Stimulated activated CD4-positive, alpha-beta T cell treated with anti-CD3 and anti-CD28 coated beads, Interleukin-2, amount 100 ng/mL, for 4 hours (primary cell): ENCODE data around the gene APP.
"Not testable (repeated sequence)": the region's sequence is repeated elsewhere in the genome, so short reads cannot be mapped to it uniquely, and the experiment has no call there.

ENCODE experiments used
- DNase-seq: peaks from one replicate; pipeline ENCODE4 v3.0.0-alpha.2; 2020; ENCODE audit warnings: low read depth

The APP gene

GRCh38 chr21:26019236-26019635, 151.3 kb downstream of the APP start:
- DNase-seq = no peak

DNA sequence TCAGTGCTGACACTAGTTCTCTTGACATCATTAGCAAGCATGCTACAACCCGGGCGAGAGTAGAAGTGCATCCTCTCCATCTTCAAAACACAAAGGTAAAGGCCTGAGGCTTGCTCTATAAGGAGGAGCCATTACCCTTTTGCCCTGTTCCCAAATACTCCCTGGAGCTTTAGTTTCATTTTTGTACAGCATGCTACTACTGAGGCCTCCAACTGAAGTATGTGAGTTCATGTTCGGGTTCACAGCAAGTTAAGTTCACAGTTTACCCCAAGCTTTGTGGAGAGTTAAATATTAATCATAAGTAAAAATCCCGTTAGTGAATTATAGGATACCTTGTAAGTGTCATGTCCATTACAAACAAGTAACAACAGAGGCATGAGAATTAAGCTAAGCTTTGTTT, 156.6 kb downstream of the APP start:
- no peak for DNase-seq

DNA sequence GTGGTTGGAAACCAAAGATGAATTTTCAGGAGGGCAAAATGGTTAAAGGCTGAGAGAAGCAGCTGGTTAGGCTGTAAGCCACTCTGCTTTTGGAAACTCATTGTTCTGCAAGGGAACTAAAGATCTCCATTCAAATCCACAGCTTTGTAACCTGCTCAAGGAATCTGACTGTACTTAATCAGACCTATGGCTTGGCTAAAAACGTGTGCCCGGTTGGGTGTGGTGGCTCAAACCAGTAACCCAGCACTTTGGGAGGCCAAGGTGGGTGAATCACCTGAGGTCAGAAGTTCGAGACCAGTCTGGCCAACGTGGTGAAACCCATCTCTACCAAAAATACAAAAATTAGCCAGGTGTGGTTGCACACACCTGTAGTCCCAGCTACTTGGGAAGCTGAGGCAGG, 158.1 kb downstream of the APP start:
- DNase-seq = not testable (repeated sequence)

DNA sequence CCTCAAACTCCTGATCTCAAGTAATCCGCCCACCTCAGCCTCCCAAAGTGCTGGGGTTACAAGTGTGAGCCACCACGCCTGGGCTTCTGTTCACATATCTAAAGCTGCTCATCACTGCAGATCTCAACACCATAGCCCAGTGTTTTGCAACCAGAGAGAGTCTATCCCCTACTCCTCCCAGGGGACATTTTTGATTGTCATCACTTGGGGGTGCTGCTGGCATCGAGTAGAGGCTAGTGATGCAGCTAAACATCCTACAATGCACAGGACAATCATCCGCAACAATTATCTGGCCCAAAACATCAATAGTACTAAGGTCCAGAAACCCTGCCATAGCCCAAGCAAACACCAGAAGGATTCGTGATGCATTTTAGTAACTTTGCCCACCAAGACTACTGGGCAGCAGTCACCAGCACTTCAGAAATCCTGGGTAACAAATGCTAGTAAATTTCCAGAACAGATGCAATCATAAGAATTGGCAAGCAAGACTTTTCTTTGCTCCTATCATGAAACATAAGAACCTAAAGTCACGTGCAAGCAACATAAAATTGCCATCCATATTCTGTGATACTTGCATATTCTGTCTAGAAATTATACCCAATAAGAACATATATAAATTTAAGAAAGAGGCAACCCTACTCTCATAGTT, 159.2 kb downstream of the APP start:
- DNase-seq = no peak

DNA sequence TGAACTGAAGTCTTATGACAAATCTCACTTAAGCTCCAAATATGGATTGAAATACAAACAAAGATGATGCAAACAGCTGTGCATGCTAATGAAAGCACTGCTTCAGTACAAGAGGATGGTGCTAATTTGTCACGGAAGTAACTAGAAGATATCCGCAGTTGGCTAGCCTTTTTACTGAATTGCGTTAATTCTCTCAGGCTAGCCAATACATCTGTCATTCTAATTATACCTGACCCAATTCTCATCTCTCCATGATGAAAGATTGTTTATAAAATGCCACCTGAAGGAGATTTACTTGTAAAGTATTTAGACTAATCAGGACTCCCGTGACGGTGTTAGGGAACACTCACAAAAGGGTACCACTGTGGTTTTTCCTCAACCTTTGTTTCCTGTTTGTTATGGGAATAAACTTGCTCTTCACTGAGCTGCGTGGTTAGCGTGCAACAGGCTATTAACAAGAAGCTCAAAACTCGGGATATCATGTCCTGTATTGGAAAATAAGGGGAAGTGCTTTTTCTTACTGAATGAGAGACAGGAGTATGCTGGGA, 162.5 kb downstream of the APP start:
- no peak for DNase-seq

GRCh38 chr21:26005464-26005863, 165.1 kb downstream of the APP start:
- no peak for DNase-seq

DNA sequence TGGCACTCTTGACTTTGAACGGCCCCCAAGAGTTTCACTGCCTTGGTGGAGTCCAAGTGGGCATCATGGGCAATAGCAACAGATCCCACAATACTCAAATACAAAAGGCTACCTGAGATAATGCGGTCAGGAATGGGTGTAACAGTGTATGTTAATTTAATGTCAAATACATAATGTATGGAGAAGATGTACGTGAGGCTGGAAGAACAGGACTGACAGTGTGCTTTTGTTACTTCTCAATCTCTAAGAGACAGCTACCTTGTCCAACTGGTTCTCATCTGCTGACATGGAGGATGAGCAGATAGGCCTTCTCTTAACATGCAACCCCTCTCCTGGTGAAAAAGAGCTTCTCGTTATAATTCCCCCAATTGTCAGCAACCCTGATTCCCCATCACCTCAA, 167.2 kb downstream of the APP start:
- no peak for DNase-seq

DNA sequence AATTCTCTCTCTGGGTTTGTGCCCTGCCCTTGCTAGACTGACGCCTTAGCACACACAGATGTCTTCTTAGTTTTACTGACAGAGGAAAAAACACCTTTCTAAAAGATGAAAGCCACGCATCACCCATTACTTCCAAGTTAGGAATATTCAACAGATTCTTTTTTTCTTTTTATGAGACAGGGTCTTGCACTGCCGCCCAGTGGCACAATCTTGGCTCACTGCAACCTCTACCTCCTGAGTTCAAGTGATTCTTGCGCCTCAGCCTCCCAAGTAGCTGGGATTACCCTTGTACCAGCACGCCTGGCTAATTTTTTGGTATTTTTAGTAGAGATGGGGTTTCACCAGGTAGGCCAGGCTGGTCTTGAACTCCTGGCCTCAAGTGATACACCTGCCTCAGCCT, 169.2 kb downstream of the APP start:
- no peak for DNase-seq

DNA sequence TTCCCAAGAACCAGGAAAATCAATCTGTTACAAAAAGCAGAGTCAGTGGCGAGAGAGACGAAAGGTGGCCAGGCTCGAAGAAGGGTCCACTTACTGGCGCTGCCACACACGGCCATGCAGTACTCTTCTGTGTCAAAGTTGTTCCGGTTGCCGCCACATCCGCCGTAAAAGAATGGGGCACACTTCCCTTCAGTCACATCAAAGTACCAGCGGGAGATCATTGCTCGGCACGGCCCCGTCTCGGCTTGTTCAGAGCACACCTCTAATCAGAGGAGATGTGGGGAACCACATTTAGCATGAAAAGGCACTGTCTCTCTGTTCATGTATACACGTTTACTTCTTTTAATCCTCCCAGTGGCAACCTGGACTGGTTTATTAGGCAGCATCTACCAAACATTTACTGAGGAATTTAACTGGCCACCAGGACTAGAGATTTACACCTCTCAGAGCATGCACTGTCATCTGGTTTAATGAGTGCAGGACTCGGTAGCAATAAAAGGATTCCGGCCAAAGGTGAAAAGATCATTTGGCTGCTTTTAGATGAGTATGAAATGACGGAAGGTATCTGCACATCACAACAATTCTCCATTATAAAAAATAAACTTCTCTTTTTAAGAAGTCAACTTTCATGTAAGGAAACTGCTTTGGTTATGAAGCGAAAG, 170.5 kb downstream of the APP start:
- DNase-seq = no peak

DNA sequence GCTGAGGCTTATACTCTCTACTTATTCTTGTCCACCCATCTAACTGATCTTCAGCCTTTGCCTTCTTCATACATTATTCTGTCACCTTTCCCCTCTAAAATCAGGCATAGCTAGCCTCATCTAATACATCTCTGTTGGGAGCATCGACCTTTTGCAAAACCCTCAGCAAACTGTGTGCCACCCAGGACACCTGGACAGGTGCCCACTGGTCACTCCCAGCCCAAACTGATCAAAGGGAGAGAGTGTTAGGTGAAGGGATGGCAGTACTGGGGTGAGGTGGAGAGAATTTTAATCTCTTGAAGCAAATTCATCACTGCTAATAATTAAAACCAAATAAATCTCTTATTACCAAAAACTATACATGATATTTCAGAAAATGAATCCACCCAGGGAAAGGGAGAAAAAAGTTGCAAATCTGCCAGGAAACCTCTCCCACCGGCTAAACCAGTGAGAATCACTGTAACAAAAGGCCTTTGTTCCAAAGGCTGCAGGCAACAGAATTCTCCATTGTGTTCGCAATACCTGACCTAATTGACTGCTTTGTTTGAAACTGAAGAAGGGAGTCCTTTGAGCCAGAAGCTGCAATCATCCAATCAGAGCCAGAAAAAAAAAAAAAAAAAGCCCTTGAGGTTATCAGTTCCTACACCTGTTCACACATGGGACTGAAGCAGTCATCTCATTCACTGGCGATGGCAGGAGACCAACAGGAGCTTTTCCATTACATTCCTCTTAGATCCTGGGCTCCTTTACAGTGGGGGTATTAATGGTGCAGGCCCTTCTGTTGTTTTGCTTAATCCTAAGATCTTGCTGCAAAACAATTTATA, 172.6 kb downstream of the APP start:
- no peak for DNase-seq

- no peak for DNase-seq
These were observed 175.3 kb downstream of the APP start for GRCh38 chr21:25995278-25995677.

DNA sequence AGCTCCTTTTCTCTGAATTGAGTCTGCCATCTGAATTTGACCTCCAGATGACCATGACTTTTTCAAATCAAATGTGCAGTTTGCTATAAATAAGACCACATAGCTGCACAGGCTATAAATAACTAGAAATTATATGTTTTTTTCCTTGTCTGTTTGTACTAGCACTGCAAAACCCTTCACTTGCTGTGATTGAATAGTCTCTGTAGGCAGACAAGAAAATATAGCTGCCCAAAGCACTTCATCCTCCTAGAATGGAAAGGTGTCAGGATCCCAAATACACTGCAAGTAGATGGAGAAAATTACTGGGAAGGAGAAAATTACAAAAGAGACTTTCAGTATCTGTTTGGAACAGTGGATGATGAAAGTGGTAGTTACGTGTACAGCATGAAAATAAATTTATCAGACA, 175.8 kb downstream of the APP start:
- DNase-seq = no peak

GRCh38 chr21:25988738-25989137, 181.8 kb downstream of the APP start:
- no peak for DNase-seq

- DNase-seq = no peak
These were observed 183.0 kb downstream of the APP start for GRCh38 chr21:25987531-25987930.

DNA sequence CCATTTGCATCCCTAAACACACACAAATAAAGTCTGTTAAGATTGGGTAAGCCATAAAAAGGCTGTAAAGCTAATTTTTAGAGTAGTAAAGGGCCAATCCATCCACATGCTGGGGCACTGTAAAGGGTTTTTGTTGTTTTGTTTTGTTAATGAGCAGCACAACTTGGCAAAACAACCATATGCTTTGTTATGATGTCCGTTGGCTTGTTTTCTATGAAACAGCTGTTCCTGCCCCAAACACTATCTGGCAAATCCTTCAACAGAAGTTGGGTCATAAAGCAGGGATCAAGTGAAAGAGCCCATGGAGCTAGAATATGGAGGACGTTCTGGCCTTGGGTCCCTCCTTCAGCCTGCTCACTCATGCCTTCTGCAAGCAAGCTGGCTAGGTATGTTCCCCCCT, 183.6 kb downstream of the APP start:
- no peak for DNase-seq

GRCh38 chr21:25985990-25986389, 184.6 kb downstream of the APP start:
- DNase-seq = no peak

GRCh38 chr21:25984538-25984937, 186.0 kb downstream of the APP start:
- DNase-seq = no peak

GRCh38 chr21:25983745-25984144, 186.8 kb downstream of the APP start:
- DNase-seq = no peak

DNA sequence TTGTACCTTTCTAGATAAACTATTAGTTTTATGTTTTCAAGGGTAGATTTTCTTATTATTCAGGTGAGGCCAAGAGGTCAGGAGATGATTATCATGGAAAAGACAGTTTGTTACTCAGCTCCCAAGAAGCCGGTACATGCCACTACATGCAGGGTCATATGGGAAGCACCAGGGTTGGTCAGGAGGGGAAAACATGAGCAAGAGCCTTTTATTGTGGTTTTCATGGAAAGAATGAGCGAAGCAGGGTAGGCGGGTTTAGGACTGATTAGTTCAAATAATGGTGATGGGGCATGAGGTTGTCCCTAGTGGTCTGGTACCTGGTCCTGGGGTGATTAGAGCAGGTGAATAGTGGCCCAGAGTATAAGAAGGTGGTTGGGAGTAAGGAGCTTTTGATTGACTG, 189.9 kb downstream of the APP start:
- DNase-seq = no peak

DNA sequence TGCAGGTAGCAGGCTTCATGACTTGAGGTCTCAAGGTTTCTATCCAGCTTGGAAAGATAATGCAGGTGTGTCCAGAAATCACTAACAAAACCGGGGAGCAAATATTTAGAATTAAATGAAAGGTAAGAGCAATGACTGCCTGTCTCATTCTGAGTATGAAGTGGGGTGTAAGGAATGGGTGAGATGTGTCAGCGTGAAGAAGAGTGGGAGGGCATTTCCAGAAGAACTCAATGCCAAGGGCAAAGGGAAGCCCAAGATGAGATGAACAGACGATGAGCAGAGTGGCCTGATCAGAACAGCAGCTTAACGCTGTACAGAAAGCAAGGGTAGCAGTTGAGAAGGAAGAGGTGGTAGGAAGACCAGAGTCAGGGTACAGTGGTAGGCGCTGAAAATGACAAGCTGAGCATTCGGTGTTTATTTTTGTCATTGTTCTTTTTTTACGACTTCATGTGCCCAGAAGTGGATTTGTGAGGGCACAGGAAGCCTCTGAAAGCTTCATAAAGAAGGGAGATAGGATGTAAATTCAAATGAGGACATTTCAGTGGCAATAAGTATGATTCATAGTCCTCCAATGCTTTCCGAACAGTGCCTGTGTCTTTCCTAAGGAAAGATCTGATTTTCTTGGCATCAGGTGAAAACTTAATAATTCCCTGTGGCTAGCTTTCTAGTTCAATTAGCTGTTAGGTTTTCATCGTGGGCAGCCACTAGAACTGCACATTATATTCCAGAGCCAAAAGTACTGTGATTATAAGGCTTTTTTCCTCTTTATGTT, 190.5 kb downstream of the APP start:
- DNase-seq = no peak

DNA sequence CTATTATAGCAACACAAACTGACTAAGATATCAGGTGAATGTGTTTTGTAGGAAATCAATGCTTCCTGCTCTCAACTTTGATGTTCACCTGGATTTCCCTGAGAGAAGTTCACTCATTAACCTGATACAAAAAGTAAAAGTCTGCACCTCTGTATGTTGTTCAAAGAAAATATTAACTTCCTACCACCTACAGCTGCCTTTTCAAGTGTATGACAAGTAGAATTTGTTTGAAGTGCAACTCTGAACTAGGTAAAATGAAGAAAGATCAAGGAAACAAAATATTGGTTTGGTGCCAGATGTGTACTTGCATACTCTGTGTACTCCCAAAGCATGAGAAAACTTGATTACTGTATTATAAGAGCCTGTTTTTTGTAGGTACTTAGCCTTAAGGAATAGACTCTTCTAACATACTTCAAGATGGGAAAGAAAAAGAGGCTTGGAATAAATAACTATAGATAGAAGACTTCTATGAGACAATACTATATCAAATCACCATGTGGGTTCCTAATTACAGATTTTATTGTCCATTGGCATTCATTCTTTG, 193.4 kb downstream of the APP start:
- DNase-seq = no peak

DNA sequence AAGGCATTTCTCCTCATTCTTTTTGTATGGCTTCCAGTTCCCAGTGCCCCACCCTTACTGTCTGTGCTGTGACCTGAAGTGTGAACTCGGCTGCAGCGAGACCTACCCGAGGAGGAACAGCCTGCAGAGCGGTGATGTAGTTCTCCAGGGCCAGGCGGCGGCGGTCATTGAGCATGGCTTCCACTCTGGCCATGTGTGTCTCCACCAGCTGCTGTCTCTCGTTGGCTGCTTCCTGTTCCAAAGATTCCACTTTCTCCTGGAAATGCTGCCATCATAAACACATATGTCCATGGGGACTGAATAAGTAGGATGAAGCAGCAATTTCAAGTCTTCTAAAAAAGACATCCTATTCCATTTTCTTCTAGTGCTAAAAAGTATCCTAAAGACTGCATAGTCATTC, 195.6 kb downstream of the APP start:
- DNase-seq = no peak
